M059J (cell line): ENCODE results near the gene DAND5. TPM values are rescaled to one million over a fixed set of nuclear protein-coding genes. Genes with fewer than 3 reads are reported as not detected.
A peak's percentile ranks its signal among the peaks of the same experiment; 100 is the strongest.
"Not testable (repeated sequence)": the region's sequence is repeated elsewhere in the genome, so short reads cannot be mapped to it uniquely, and the experiment has no call there.

Experiments
- DNase-seq: peaks from one replicate; pipeline ENCODE4 v3.0.0-alpha.2; 2012; ENCODE audit warnings: low read depth
- total RNA-seq: library from RNA; depleted of rRNA; stranded (reverse); fragments of >200 nt; shearing (Covaris generic); gene quantifications from 2 replicates; pipeline ENCODE4 v1.2.3, GENCODE V29; 2014

The DAND5 gene
- total RNA-seq, 1 experiment from 2014 or later: 0.62 TPM

DNA sequence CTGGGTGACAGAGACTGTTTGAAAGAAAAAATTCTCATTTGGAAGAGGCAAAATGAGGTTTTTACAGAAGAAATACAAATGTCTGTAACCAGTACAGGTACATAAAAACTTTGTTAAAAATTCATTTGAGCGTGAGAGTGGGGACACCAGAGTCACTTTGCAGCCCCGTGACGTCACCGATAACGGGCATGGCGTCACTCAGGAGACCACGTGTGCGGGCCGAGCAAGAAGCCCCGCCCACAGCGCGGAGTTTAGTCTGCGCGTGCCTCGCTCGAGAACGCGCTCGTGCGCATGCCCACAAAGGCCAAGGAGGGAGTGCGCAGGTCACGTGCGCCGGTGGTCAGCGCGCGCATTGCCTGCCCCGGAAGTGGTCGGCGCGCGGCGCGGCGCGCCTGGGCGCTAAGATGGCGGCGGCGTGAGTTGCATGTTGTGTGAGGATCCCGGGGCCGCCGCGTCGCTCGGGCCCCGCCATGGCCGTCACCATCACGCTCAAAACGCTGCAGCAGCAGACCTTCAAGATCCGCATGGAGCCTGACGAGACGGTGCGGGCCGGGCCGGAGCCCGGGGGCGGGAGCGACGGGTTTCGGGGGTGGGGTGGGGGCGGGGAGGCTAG lies 23.8 kb upstream of the DAND5 start, which contains the start of gene RAD23A:
Gene RAD23A, plus strand, starts transcription at position 384 of the 613 bp plus-strand sequence. Its CDS starts 87 bp downstream, at position 471.
- DNase-seq: peak; percentile 97

- DNase-seq: peak; percentile 82
These were observed 23.2 kb upstream of the DAND5 start for GRCh38 chr19:12946092-12946721.

GRCh38 chr19:12946731-12947496 lies 22.5 kb upstream of the DAND5 start:
- no peak for DNase-seq

- DNase-seq: no peak
These were observed 21.4 kb upstream of the DAND5 start for GRCh38 chr19:12947702-12948611.

- DNase-seq: no peak
These were observed 20.6 kb upstream of the DAND5 start for GRCh38 chr19:12948612-12949362.

DNA sequence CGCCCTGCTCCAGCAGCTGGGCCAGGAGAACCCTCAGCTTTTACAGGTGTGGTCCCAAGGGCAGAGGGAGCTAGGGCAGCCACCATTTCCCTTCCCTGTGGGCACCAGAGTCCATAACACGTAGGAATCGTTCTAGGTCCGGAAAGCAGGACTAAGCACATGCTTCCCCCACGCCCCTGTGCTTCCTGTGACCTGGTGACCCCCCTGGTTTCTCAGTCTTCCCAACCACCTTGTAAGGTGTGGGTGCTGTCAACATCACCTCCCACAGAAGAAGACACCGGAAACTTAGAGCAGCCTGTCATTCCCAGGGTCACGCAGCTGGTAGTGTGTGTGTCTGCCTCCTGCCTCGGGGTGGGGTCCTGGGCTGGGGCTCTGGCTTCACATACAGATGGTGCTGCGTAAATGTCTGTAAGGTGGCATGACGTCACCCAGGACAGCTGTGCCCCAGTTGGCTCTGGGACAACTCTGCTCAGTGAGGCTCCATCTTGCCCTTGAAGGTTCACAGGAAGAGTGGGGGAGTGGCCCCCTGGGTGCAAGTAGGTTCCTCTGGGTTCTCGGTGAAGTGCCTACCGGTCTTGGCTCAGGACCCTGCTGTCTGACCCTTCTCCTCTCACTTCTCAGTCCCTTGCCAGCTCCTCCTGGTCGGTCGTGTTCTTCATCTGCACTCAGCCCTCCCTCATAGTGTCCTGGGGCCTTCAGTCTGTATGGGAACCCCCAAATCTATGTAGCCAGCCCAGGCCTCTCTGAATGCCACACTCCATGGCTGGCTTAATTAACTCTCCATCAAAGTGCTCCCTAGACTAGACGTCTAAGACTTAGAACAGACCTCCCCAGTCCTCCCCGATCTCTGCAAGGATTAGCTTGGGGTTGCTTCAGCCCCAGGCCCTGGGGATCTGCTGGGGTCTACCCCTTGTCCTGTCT lies 19.8 kb upstream of the DAND5 start:
- no peak for DNase-seq

DNA sequence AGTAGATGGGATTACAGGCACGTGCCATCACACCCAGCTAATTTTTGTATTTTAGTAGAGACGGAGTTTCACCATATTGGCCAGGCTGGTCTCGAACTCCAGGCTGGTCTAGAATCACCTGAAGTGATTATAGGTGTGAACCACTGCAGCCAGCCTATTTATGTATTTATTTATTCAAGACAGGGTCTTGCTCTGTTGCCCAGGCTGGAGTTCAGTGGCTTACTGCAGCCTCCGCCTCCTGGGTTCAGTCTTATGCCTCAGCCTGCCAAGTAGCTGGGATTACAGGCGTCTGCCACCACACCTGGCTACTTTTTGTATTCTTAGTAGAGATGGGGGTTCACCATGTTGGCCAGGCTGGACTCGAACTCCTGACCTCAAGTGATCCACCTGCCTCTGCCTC lies 17.3 kb upstream of the DAND5 start:
- not testable (repeated sequence) for DNase-seq

DNA sequence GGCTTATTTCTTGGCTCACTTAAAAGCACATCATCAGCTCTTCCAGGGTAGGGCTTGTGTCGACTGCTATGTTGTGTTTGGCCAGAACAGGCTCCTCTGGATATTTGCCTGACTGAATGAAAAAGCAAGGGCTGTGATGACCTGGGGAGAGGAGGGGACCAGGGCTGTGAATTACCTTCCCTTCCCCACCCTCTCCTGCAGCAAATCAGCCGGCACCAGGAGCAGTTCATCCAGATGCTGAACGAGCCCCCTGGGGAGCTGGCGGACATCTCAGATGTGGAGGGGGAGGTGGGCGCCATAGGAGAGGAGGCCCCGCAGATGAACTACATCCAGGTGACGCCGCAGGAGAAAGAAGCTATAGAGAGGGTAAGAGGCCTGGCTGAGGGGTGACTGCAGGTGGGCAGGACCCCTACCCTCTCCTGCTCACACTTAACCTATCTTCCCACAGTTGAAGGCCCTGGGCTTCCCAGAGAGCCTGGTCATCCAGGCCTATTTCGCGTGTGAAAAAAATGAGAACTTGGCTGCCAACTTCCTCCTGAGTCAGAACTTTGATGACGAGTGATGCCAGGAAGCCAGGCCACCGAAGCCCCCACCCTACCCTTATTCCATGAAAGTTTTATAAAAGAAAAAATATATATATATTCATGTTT lies 16.8 kb upstream of the DAND5 start:
- peak; percentile 87 for DNase-seq

DNA sequence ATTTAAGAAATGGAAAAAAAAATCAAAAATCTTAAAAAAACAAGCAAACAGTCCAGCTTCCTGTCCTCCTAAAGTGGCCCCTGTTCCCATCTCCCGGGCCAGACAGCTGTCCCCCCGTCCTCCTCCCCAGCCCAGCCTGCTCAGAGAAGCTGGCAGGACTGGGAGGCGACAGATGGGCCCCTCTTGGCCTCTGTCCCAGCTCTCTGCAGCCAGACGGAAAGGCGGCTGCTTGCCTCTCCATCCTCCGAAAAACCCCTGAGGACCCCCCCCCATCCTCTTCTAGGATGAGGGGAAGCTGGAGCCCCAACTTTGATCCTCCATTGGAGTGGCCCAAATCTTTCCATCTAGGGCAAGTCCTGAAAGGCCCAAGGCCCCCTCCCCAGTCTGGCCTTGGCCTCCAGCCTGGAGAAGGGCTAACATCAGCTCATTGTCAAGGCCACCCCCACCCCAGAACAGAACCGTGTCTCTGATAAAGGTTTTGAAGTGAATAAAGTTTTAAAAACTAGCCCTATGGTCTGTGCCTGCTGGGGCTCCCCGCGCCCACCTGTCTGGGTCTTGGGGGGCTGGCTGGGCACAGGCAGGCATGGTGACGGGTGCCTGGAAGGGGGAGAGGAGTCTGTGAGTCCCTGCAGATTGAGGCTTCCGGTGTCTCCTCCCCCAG lies 16.1 kb upstream of the DAND5 start:
- no peak for DNase-seq

- no peak for DNase-seq
These were observed 15.4 kb upstream of the DAND5 start for GRCh38 chr19:12953799-12954611.

DNA sequence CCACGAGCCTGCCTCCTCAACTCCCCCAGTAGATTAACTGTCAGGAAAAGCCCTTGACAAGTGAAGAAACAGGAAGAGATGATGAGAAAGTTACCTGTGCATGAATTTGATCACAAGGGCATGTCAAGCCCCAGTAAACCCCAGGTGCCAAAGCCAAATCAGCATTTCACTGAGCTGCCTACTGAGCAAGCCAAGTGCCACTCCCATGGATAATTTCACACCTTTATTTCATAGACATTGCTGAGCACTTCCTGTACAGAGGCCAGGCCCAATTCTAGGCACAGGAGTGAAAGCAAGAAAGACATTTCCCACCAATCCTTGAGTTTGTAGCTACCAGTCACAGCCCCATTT lies 14.8 kb upstream of the DAND5 start:
- no peak for DNase-seq

DNA sequence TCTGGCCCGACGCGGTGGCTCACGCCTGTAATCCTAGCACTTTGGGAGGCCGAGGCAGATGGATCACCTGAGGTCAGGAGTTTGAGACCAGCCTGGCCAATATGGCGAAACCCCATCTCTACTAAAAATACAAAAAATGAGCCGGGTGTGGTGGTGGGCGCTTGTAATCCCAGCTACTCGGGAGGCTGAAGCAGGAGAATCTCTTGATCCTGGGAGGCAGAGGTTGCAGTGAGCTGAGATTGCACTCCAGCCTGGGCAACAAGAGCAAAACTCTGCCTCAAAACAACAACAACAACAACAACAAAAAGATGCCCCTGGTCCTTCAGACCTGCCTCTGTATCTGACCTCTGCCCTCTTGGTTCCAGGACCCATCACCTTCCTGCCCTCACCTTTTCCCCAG lies 13.8 kb upstream of the DAND5 start:
- not testable (repeated sequence) for DNase-seq

- DNase-seq: no peak
These were observed 13.4 kb upstream of the DAND5 start for GRCh38 chr19:12955996-12956395.

GRCh38 chr19:12956446-12957388 lies 12.7 kb upstream of the DAND5 start, which contains the start of gene GADD45GIP1:
GADD45GIP1 (minus strand) TSS chr19:12957223; CDS start chr19:12957212, 11 bp downstream.
- DNase-seq: peak; percentile 80

DNA sequence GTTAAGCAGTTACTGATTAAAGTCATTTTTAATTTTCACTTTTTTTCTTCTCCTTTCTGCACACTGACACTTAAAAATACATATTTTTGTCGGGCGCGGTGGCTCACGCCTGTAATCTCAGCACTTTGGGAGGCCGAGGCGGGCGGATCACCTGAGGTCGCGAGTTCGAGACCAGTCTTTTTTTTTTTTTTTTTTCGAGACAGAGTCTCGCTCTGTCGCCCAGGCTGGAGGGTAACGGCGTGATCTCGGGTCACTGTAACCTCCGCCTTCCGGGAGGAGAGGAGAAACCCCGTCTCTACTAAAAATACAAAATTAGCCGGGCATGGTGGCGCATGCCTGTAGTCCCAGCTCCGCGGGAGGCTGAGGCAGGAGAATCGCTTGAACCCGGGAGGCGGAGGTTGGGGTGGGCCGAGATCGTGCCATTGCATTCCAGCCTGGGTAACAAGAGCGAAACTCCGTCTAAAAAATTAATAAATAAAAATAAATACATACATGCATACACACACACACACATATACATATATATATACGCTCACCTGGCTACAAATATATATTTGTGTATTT lies 11.9 kb upstream of the DAND5 start:
- DNase-seq: not testable (repeated sequence)

GRCh38 chr19:12959481-12959880 lies 9.9 kb upstream of the DAND5 start:
- no peak for DNase-seq
